Measurements from ENCODE around the gene RALA.

- TF ChIP-seq CTCF (IDR thresholded peaks at IDR 0.05) (no peak), POLR2A (IDR thresholded peaks at IDR 0.05) (no peak)
Measured at GRCh38 chr7:39637400-39637799, 14.0 kb downstream of the RALA start.
